AG09319 (cell line): ENCODE data around the gene MED27.
"Not testable (repeated sequence)": the region's sequence is repeated elsewhere in the genome, so short reads cannot be mapped to it uniquely, and the experiment has no call there.

Source experiments
- DNase-seq: peaks from one replicate; pipeline ENCODE4 v3.0.0-alpha.2; 2010; ENCODE audit warnings: low read depth; ENCODE audit errors: extremely low read depth
- CTCF ChIP-seq: IDR thresholded peaks from 2 replicates; pipeline ENCODE4 v1.5.1; 2011; ENCODE audit warnings: low read depth, mild to moderate bottlenecking, inconsistent platforms, low read length, moderate library complexity

Gene MED27

GRCh38 chr9:132063281-132063680, 16.4 kb downstream of the MED27 start:
- TF ChIP-seq CTCF = no peak
- DNase-seq = no peak

DNA sequence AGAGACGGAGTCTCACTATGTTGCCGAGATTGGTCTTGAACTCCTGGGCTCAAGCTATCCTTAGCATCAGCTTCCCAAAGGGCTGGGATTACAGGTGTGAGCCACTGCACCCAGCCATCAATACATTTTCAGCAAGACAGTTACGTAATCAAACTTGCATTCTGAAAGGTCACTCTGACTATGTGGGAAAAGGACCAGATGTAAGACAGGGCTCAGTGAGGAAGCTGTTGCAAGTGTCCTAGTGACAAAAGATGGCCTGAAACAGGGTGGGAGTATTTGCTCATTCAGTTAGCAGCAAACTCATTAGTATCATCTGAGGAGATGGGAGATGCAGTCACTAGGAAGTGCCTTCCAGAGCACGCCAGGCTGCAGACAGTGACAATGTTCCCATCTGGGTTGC, 16.9 kb downstream of the MED27 start:
- no peak for TF ChIP-seq CTCF
- DNase-seq = no peak

DNA sequence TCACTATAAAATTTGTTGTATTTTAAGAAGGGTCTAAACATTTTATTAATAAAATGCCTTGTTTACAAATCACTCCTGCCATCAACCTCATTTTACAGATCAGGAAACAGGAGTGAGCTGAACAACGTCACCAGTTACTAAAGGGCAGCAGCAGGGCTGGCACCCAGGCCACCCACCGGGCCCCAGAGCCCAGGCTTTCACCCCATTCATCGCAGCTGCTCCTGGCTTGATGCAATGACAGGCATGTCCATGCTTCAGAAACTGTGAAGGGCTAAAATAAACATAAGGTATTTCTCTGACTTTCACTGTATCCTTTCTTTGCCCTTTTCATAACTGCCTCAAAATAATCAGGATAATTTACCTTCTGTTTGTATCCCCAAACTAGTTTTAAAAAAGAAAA, 18.1 kb downstream of the MED27 start:
- DNase-seq = no peak
- no peak for TF ChIP-seq CTCF

DNA sequence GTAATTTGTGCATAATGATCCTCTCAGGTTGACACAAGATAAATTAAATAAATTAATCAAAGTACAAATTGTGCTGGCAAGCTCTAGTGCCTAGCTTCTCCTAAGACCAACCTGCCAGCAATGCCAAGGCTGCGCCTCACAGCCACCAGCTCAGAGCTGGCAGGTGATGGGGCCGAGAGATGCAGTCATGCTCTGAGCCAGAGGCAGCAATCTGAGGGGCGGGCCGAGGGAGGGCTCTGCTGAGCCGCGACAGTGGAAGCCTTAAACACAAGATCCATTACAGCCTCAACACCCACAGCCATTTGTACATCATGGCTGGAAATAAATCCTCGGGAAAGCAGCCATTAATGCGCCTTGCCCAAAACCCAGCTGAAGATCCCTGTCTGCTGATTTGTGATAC, 20.3 kb downstream of the MED27 start:
- no peak for TF ChIP-seq CTCF
- no peak for DNase-seq

- not testable (repeated sequence) for DNase-seq
Observed at GRCh38 chr9:132058226-132058625, 21.4 kb downstream of the MED27 start.

DNA sequence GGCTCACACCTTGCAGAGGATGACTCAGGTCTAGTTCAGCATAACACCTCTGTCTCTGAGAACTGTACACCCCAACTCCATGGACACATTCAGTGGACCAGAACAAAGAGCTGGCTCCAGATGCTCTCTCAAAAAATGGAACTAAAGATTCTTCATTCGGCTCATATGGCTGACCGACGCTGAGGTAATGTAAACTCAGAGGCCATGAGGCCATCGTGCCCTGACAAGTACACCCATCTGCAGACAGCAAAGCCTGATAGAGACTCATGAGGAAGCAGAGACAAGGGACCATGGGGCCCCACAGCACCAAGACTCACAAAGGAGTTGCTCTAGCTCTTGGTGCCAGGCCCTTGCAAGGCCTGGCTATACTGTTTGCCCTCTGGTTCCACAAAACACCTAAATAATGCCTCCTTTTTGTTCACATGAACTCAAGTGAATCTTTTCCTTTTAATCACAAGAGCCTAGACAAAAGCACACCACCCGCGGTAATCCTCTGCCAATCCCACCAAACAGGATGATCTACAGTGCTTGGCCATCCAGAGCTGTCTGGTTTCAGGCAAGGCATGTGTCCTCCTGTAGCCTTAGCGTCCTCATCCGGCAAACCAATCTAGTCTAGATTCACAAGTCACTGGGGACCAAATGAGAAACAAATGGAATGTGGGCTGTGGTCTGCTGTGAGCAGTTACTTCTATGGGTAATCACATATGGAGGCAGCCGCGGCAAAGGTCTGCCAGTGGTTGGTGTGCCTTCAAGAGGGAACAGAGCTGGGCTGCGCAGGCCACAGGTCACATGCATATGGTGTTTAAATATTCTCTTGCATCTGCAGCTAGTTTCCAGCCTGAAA, 22.7 kb downstream of the MED27 start:
- no peak for TF ChIP-seq CTCF
- DNase-seq = no peak

- no peak for TF ChIP-seq CTCF
- no peak for DNase-seq
Observed at GRCh38 chr9:132055756-132056155, 23.9 kb downstream of the MED27 start.

- no peak for TF ChIP-seq CTCF
- no peak for DNase-seq
Observed at GRCh38 chr9:132054024-132054423, 25.6 kb downstream of the MED27 start.
